Umbilical cord (tissue), 2 donors: ENCODE data around the gene ZDHHC19. TPM values are rescaled to one million over a fixed set of nuclear protein-coding genes. Genes with fewer than 3 reads are reported as not detected.
A peak's percentile ranks its signal among the peaks of the same experiment; 100 is the strongest.
"Not testable (repeated sequence)": the region's sequence is repeated elsewhere in the genome, so short reads cannot be mapped to it uniquely, and the experiment has no call there.

Experiments
- DNase-seq: peaks from one replicate; pipeline ENCODE4 v3.0.0-alpha.2; 2015; ENCODE audit warnings: low spot score
- total RNA-seq: library from RNA; depleted of rRNA; stranded (reverse); fragments of >200 nt; gene quantifications from one replicate; pipeline ENCODE4 v1.2.3, GENCODE V29; 2014; ENCODE audit warnings: low replicate concordance; ENCODE audit not compliant: insufficient read depth

ZDHHC19 gene
- total RNA-seq, 1 donor from 2014 or later = 6.7 TPM

DNA sequence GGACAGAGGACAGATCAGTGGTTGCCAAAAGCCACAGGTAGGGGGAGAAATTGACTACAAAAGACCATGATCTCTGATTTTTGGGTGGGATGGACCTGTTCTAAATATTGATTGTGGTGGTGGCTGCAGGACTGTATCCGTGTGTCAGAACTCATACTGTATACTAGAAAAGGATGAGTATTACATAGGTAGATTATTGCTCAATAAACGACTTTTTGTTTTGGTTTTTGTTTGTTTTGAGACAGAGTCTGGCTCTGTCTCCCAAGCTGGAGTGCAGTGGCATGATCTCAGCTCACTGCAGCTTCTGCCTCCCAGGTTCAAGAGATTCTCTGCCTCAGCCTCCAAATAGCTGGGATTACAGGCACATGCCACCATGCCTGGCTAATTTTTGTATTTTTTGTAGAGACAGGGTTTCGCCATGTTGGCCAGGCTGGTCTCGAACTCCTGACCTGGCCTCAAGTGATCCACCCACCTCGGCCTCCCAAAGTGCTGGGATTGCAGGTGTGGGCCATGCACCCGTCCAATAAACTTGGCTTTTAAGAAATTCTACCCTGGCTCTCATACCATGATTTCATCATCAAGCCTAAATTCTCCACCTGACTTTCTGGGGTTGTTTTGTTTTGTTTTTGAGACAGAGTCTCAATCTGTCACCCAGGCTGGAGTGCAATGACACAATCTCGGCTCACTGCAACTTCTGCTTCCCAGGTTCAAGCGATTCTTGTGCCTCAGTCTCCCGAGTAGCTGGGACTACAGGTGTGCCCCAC lies 5.6 kb downstream of the ZDHHC19 start:
- DNase-seq = not testable (repeated sequence)

DNA sequence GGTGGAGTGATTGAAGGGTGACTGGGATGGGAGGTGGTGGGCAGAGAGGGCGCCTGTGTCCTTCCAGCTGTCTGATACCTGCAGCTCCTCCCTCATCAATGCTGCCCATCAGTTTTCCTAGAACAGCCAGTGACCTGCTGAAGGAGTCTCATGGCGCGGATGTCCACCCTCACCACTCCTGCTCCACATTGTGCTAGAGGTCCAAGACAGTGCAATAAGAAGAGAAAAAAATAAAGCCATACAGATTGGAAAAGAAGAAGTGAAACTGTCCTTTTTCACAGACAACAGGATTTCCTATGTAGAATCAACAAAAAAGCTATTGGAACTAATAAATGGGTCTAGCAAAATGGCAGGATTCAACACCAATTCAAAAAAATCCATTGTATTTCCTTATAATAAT lies 7.4 kb downstream of the ZDHHC19 start:
- DNase-seq = no peak

DNA sequence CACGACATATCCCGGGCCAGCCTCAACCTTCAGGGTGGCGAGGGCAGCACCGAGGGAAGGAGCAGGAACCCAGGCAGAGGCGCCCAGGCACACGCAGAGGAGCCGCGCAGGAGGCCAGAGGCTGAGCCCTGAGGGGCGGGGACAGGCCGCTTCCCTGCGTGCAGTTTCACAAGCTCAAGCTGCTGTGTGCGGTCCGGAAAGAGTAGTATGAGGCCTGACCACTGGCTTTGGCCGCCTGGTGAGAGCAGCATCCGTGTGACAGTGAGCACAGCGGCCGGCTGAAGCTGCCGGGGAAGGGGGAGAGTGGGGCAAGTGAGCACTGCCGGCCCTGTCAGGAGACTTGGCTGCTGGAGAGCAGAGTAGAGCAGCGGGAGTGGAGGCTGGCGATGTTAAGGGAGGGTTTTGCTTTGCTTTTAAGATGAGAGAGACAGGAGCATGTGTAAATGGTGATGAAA lies 8.7 kb downstream of the ZDHHC19 start:
- DNase-seq = peak; percentile 60

GRCh38 chr3:196198771-196199753 lies 12.1 kb downstream of the ZDHHC19 start:
- no peak for DNase-seq

- no peak for DNase-seq
Observed at GRCh38 chr3:196198081-196198675, 13.0 kb downstream of the ZDHHC19 start.

DNA sequence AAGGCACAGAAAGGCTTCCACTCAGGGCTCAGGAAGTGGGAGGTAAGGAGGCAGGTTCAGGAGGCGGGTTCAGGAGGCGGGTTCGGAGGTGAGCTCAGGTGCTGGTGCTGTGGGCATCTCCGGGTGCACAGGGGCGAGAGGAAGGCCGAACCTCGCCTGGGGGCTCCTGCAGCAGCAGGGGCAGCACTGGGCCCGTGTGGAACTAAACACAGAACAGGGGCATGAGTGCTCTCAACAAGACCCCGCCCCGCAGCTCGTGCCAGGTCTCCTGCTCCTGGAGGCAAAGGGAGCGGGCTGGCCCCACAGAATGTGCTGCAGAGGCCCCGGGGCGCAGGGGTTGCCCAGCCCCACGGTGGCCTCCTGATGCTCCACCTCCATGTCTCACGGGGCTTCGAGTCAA lies 13.7 kb downstream of the ZDHHC19 start:
- no peak for DNase-seq

- DNase-seq = no peak
Observed at GRCh38 chr3:196195664-196196265, 15.4 kb downstream of the ZDHHC19 start.

DNA sequence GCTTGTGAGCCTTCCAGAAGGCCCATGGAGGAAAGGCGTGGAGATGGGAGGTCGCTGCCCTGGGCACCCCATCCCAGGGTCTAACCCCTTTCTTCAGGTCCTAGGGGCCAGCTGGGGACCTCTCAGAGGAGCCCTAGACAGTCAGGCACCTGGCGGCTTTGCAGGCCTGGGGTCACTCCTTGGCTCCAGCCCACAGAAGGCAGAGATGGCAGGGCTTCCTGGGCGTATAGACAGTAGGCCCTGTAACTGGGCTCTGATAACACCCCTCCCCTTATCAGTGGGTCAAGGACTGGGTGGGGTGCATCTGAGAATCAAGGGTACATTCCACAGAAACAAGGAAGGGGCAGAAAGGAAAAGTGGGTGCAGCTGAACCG lies 16.7 kb downstream of the ZDHHC19 start:
- DNase-seq = no peak

GRCh38 chr3:196193736-196194541 lies 17.3 kb downstream of the ZDHHC19 start:
- DNase-seq = peak; percentile 56

- no peak for DNase-seq
Observed at GRCh38 chr3:196193133-196193735, 18.0 kb downstream of the ZDHHC19 start.

DNA sequence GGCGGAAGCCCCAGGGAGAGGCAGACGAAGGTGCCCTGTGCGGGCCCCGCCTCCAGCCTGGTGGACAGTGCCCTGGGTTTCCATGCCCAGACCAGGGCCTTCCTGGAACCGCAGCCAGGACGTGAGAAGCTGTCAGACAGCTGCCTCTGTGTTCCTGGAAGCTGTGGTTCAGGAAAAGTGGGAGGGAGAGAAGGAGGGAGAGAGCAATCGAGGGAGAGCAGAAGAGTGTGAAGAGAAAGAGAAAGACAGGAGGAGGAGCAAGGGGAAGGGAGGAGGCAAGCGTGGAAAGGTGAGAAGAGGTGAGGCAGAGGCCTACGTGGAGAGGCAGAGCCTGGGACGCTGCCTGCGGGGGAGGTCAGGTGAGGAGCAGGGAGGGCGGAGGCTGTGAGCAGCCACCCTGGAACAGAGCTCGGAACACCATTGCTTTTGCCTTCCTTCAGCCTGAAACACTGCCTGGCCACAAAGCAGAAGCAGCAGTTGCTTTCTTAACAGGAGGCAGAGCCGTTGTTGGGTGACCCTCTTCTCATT lies 18.6 kb downstream of the ZDHHC19 start:
- no peak for DNase-seq

DNA sequence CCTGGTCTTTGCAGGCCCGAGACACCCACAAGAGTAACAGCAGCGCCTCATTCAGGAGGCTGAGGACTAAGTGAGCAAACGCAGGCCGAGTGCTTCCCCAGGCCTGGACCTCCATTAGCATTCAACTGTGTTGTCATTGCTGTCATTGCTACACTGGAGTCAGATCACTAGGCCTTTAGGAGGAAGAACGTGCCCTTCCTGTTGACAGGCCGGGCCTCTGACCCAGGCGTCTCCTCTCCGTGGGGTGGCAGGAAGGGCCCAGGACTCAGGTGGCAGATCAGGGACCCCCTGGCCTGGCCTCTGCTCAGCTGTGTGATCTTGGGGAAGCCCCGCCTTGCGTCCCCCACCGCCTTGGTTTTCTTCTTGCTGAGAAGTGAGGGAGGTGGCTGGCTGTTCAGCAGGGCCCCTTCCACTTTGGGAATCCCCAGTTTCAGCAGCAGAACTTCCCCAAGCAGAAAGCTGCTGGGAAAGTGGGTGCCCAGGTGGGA lies 19.1 kb downstream of the ZDHHC19 start:
- no peak for DNase-seq

GRCh38 chr3:196189566-196190347 lies 21.4 kb downstream of the ZDHHC19 start:
- no peak for DNase-seq

- DNase-seq = no peak
Observed at GRCh38 chr3:196186651-196187573, 24.3 kb downstream of the ZDHHC19 start.

GRCh38 chr3:196184881-196185280 lies 26.3 kb downstream of the ZDHHC19 start:
- no peak for DNase-seq

GRCh38 chr3:196184169-196184432 lies 27.1 kb downstream of the ZDHHC19 start:
- not testable (repeated sequence) for DNase-seq

GRCh38 chr3:196181127-196181546 lies 30.1 kb downstream of the ZDHHC19 start:
- no peak for DNase-seq

DNA sequence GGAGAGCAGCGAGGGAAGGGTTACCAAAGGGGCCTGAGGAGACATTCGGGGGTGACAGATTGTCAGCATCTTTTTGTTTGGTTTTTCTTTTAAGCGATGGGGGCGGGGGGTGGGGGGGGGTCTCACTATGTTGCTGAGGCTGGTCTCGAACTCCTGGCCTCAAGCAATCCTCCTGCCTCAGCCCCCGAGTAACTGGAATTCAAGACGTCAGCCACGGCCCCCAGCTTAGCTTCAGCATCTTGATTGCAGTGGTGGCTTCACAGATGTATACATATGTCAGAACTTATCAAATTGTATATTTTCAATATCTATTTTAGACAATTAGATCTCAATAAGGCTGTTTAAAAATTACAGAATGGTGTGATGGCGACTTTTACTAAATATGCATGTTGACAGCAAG lies 30.9 kb downstream of the ZDHHC19 start:
- DNase-seq = no peak
